Mucosa of descending colon (tissue), 3 donors: ENCODE data around the gene FAM110C. TPM values are rescaled to one million over a fixed set of nuclear protein-coding genes. Genes with fewer than 3 reads are reported as not detected.
"Not testable (repeated sequence)": the region's sequence is repeated elsewhere in the genome, so short reads cannot be mapped to it uniquely, and the experiment has no call there.

ENCODE experiments used
- ATAC-seq: fragments of 200-7000 bp; cut with Tn5 transposase; one replicate; pipeline ENCODE4 v1.9.1; 2020; ENCODE audit warnings: mild to moderate bottlenecking, moderate library complexity
- DNase-seq, 3 donors: peaks; one replicate each; pipeline ENCODE4 v3.0.0-alpha.2; 2020
- H3K36me3 ChIP-seq: fragments of 200-600 bp; one replicate; pipeline ENCODE4 v1.8.0; 2021; ENCODE audit warnings: low read depth, mild to moderate bottlenecking
- H3K4me1 ChIP-seq: fragments of 200-600 bp; one replicate; pipeline ENCODE4 v1.8.0; 2021; ENCODE audit warnings: low read depth, mild to moderate bottlenecking
- H3K4me3 ChIP-seq: fragments of 200-600 bp; one replicate; pipeline ENCODE4 v1.8.0; 2021; ENCODE audit warnings: mild to moderate bottlenecking
- H3K9me3 ChIP-seq: fragments of 200-600 bp; one replicate; pipeline ENCODE4 v1.8.0; 2021; ENCODE audit warnings: mild to moderate bottlenecking
- CTCF ChIP-seq: fragments of 200-600 bp; IDR thresholded peaks from one replicate; pipeline ENCODE4 v1.8.0; 2022; ENCODE audit warnings: antibody characterized with exemption, mild to moderate bottlenecking
- intact Hi-C, 2 donors: fragments of 100-400 bp; cut with DNase I in 1 of 2; cut with micrococcal nuclease in 1 of 2; formaldehyde crosslinking; loops; one replicate each; pipeline versions ENCODE4 v1.11.0 to v1.11.1; 2022; cut with DNase I, micrococcal nuclease
- total RNA-seq, 3 donors: library from RNA; stranded (reverse); fragmentation: NEBNext Ultra II Directional in 2 of 3; extraction: Animal tissue kit (Norgen Biotek cat#: 25700) in 2 of 3; gene quantifications; one replicate each; pipeline versions ENCODE4 v1.2.1 to v1.2.4, GENCODE V29; 2021 to 2023
- donor health status: DM: no; HTN: no; CAD: no; lungs with moderate emphysema.
- donor health status: DM: no; HTN: no; CAD: no.
- donor health status: DM: no; HTN: yes; CAD: no.

FAM110C gene
- total RNA-seq, 3 donors from 2014 or later = 14.2 to 33.6 (median 28.9) TPM

DNA sequence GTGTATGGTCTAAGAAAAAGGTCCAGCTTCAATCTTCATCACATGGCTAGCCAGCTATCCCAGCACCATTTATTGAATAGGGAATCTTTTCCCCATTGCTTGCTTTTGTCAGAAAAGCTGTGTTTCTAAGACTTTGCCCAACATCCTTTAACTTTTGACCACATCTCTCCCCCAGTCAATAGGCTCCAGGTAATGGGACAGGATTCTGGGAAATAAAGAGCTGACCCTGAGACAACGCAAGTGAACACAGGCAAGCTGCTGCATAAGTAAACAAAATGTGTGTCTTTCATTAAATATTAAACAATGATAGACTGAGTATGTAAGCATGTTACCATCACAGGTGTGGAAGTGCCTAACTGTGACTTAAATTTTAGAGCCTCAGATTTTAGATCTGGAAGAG, 23.0 kb downstream of the FAM110C start:
- H3K36me3 ChIP-seq = no peaks in the 10 kb centered on the region
- DNase-seq (no peak), ATAC-seq (no peak)
- H3K9me3 ChIP-seq = no peaks in the 10 kb centered on the region
- no peak overlapping the region for H3K4me3 ChIP-seq
- TF ChIP-seq CTCF = no peak
- peaks cover 26% of the 10 kb centered on the region for H3K4me1 ChIP-seq
- intact Hi-C loops = no loop called here

DNA sequence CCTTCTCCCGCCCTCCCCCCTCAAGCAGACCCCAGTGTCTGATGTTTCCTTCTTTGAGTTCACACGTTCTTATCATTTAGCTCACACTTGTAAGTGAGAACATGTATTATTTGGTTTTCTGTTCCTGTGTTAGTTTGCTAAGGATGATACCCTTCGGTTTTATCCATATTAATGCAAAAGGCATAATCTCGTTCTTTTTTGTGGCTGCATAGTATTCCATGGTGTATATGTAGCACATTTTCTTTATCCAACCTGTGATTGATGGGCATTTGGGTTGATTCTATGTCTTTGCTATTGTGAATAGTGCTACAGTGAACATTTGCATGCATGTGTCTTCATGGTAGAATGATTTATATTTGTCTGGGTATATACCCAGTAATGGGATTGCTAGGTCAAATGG, 24.1 kb downstream of the FAM110C start:
- peaks cover 26% of the 10 kb centered on the region for H3K4me1 ChIP-seq
- DNase-seq, H3K36me3 ChIP-seq, ATAC-seq, H3K9me3 ChIP-seq, intact Hi-C loops, H3K4me3 ChIP-seq: not testable (repeated sequence)

DNA sequence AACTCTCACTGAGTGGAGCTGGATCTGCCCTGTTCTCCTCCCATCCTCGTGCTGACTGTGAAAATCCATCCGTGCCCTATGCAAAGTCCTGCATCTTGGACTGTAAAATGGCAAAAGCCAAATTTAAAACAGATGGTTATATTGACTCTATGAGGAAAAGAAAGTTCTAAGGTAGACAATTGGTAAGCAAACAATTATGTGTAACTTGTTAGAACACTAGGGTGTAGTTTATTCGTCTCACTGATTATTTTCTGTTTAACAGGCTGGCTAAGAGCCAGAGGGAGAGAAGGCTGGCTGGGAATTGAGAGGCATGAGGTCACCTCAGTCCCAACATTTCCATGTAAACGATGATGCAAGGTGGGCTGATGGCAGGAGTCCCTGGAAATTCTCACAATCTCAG, 26.0 kb downstream of the FAM110C start:
- H3K4me1 ChIP-seq = peaks cover 26% of the 10 kb centered on the region
- H3K4me3 ChIP-seq, H3K9me3 ChIP-seq, H3K36me3 ChIP-seq, intact Hi-C loops: not testable (repeated sequence)
- DNase-seq (peak in 1 of 3 donors; percentile 54), ATAC-seq (peak; percentile 72)

GRCh38 chr2:19505-19904, 26.8 kb downstream of the FAM110C start:
- Histone ChIP-seq H3K36me3 (no peaks in the 10 kb centered on the region), H3K4me1 (peaks cover 19% of the 10 kb centered on the region), H3K9me3 (no peaks in the 10 kb centered on the region), H3K4me3 (no peak overlapping the region)
- ATAC-seq (peak; percentile 78), DNase-seq (peak; percentile 74 to 78 (median 76))
- TF ChIP-seq CTCF = no peak
- intact Hi-C loops = no loop called here

GRCh38 chr2:18402-19271, 27.7 kb downstream of the FAM110C start:
- Histone ChIP-seq H3K9me3 (no peaks in the 10 kb centered on the region), H3K4me3 (no peak overlapping the region), H3K36me3 (no peaks in the 10 kb centered on the region), H3K4me1 (peaks cover 15% of the 10 kb centered on the region)
- intact Hi-C loops = no loop called here
- TF ChIP-seq CTCF = peak; percentile 44
- DNase-seq (peak in 2 of 3 donors; percentile 42 to 49), ATAC-seq (peak; percentile 68)

DNA sequence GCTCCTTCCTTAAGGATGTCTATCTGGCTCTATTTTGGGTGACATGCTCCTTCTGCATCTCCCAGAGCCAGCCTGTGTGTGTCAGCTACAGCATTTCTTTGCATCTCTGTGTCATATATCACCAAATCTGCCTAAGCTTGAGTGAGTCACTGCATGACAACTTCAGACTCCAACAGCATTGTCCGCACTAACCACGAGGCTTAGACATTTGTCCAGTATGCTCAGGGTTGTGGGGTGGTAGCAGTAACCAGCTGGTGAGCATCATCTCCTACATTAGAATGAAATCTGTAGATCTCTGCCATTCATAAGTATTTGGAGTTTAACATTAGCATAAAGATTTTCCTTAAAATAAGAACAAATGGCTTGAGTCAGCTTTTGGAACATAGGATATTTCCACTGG, 30.4 kb downstream of the FAM110C start:
- H3K4me3 ChIP-seq, H3K36me3 ChIP-seq, DNase-seq, H3K4me1 ChIP-seq, H3K9me3 ChIP-seq, ATAC-seq, intact Hi-C loops: not testable (repeated sequence)

GRCh38 chr2:11248-11941, 34.9 kb downstream of the FAM110C start:
- peak; percentile 71 to 88 (median 81) for DNase-seq
- Histone ChIP-seq H3K4me1 (no peaks in the 10 kb centered on the region), H3K9me3 (no peaks in the 10 kb centered on the region), H3K4me3 (no peak overlapping the region), H3K36me3 (no peaks in the 10 kb centered on the region)
- TF ChIP-seq CTCF = peak; percentile 57
- ATAC-seq = peak; percentile 89
- intact Hi-C loops = no loop called here
